ENCODE data around the gene C3orf22. TPM values are rescaled to one million over a fixed set of nuclear protein-coding genes. Genes with fewer than 3 reads are reported as not detected.
"Not testable (repeated sequence)": the region's sequence is repeated elsewhere in the genome, so short reads cannot be mapped to it uniquely, and the experiment has no call there.

The C3orf22 gene
- total RNA-seq, 1 donor from 2014 or later = not detected

DNA sequence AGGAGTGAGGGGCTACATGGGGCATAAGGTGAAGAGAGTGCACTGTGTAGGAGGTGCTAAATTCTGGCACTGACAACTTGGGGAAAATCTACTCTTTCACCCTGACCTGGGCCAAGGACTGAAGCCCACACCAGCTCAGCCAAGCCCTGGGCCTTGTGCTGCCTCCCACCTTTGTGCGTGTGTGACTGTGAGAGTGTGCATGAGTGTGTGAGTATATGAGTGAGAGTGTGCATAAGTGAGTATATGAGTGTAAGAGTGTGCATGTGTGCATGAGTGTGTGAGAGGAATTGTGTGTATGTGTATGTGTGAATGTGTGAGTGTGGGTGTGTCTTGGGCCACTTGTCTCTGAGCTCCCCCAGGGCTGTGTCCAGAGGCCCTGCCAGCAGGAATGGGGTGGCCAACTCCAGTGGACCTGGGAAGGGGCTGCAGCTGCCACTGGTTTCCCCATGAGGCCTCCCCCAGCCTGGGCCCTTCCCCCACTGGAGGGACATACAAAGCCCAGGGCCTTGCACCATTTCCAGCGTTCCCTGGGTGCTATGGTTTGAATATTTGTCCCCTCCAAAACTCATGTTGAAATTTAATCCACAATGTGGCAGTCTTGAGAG, 15.2 kb downstream of the C3orf22 start:
- DNase-seq (ENCODE audit: low read depth, low spot score) = no peak

DNA sequence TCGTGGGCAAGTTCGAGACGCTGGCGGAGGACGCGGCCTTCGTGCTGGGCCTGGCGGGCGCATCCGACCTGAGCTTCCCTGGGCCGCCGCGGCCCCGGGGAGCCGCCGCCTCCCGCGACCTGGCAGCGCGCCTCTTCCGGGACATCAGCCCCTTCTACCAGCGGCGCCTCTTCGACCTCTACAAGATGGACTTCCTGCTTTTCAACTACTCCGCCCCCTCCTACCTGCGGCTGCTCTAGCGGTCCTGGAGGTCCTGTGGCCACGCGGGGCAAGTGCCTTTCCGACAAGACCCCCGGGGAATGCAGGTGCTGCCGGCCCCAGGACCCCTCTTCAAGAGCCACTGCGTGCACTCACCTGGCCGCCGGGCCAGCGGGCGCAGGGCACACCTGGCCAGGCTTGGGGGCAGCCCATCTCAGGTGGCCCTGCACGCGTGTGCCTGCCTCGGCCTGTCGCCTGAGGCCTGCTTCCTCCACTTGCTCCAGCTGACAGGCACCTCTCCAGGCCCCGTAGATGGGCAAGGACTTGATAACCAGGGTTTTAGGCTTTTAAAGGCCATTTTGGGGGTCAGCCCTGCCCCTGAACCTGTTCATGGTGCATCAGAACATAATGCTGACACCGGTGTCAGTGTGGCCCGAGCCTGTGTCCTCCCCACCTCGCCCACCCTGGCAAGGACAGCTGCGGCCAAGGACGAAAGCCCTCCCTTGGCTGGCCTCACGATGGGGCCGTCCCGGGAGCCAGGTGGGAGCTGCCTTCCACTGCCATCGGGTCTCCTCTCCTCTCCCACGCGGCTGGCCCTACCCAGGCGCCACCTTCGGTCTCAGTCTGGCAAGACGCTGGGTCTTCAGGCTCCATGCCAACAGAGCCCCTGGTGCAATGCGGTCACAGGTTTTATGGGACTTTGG, 16.1 kb downstream of the C3orf22 start:
- DNase-seq (ENCODE audit: low read depth, low spot score) = no peak

DNA sequence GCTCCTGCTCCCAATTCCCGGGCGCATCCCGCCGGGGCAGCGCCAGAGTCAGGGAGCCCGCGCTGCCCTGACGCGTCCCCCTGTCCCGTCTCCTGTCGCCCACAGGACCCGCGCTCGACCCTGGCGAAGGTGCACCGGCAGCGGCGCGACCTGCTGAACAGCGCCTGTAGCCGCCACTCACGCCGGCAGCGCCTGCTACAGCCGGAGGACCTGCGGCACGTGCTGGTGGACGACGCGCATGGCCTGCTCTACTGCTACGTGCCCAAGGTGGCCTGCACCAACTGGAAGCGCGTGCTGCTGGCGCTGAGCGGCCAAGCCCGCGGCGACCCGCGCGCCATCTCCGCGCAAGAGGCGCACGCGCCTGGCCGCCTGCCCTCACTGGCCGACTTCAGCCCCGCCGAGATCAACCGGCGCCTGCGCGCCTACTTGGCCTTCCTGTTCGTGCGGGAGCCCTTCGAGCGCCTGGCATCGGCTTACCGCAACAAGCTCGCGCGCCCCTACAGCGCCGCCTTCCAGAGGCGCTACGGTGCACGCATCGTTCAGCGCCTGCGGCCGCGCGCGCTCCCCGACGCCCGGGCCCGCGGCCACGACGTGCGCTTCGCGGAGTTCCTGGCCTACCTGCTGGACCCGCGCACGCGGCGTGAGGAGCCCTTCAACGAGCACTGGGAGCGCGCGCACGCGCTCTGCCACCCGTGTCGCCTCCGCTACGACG, 16.9 kb downstream of the C3orf22 start:
- no peak for DNase-seq (ENCODE audit: low read depth, low spot score)

DNA sequence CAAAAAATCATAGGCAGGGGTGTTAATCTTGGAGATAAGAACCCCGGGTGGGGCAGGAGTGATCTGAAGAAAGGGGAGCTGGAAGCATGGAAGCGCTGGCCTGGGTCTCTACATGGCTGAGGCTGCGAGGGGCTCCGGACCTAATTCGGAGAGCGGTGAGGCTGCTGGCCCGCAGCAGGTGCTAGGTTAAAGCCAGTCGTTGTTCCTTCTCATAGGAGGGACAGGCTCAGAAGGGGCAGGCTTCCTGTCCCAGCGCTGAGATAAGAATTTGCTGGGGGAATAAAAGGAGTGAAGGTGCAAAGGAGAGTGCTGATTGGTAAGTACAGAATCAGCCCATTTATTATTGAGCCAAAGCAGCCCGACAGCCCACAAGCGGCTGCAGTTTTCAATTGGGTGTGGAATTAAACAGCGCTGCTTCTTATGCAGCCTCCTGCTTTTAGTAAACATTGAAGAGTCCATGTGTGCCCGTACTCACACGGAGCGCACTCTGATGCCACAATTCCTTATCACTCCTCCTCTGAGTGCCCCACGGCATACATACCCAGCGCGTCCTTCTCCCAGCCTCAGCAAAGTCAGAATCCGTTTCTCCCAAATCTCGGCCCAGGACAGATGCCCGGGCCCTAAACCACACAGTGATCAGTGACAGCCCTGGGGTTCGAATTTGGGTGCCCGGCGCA, 17.6 kb downstream of the C3orf22 start:
- DNase-seq (ENCODE audit: low read depth, low spot score) = no peak

DNA sequence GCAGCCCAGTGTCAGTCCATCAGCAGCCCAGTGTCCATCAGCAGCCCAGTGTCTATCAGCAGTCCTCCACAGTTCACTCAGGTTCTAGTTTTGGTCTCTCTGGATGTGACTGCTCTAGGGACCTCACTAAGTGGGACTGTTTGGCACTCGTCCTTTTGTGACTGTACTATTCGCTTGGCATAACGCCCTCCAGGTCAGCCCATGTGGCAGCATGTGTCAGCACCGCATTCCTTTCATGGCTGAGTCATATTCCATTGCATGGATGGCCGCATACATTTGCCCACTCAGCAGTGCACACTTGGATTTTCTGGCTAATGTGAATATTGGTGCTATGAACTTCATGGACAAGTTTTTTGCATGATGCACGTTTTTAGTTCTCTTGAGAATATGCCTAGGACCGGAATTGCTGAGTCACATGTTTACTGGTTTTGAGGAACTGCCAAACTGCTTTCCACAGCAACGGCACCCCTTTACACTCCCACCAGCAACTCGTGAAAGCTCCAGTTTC, 18.3 kb downstream of the C3orf22 start:
- no peak for DNase-seq (ENCODE audit: low read depth, low spot score)

DNA sequence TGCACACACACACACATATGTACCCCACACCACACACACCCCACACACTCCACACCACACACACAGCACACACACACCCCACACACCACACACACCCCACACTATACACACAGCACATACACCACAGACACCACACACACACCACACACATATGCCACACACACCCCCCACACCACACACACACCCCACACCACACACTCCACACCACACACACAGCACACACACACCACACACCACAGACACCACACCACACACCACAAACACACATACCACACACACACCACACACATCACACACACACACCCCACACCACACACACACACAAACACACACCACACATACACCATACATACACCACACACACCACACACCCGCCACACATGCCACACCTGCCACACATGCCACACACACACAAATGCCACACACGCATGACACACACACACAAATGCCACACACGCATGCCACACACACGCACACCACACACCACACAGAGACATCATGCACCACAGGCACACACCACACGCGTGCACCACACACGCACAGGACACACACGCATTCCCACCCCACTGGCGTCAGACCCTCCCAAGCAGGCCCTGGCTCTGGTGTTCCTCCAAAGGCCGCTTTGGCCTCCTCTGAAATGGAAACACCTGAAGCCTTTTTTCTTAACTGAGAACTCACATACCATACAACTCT, 19.0 kb downstream of the C3orf22 start:
- no peak for DNase-seq (ENCODE audit: low read depth, low spot score)

DNA sequence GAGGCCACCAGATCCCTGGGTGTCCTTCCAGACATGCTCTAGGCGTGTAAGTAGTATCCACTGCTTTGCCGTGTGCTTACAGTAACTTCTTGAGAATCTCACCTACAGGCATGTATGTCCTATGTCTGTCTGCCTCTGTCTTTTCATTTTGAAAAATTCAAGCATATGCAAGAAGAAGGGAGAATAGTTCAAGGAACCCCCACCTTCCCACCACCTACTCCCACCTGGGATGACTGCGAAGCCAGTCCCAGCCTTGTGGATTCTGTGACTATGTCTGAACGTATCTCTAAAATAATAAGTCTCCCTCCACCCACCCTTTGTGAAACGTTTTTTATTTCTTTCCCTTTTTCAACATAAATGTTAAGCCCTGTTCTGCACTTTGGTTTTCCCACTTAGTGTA, 19.8 kb downstream of the C3orf22 start:
- DNase-seq (ENCODE audit: low read depth, low spot score) = no peak

DNA sequence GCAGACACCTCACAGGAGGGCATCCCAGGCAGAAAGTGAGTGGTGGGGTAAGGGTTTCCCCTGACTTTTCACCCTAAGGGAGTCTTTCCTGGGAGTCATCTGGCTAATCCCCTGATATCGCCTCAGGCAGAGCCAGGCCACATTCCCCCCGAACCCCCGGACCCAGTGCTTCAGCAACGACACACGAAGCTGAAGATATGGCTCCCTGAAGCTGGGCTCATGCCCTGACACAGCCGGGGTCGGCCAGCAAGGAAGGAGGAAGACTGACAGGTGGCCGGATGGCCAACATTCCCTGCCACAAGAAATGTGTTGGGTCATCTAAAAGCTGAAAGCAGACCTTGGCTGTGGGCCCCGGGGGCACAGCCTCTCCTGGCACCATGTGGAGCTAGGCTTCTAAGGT, 20.4 kb downstream of the C3orf22 start:
- no peak for DNase-seq (ENCODE audit: low read depth, low spot score)

DNA sequence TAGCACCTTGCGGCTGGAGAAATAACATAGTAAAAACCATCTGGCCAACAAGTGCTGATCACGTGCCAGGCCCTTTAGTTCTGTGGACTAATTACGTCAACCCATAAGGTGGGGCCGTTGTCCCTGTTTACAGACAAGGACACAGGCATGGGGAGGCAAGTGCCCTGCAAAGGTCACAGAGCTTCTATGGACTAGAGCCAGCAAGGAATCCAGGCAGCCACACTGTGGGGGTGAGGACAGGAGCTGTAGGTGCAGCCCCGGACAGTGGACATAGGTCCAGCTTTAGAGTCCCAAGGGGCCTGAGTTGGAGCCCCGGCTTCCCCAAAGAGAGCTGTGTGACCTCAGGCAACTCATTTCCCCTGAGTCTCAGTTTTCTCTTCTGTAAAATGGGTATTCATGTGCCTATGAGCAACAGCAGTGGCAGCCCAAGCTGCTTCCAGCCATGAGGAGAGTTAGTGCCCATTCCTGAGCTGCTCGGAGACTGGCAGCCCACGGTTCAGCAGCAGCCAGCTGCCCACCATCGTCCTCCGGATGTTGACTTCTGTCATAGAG, 20.9 kb downstream of the C3orf22 start:
- DNase-seq (ENCODE audit: low read depth, low spot score) = no peak

DNA sequence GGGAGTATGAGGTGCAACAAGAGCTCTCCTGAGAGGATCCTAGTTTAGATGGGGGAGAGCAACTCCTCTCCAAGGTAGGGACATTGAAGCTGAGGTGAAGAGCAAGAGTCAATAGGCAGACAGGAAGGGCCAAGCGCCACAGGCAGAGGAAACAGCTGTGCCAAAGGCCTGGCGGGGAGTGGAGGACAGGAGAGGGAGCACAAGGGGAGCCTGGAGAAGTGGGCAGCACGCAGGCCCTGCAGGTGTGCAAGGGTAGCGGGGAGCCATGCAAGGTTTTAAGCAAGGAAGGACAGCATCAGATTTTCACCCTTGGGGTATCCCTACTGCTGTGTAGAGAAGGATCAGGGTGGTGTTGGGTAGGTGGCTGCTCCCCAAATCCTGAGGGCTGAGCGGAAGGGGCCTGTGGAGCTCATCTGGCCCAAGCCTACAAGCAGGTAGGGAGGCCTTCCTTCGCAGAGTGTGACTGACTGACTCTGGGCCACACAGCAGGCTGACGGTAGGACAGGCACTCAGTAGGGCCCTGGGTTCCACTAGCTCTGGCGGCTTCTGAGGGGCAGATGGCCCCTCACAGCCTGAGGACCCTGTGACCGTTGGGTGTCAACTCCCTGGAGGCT, 21.5 kb downstream of the C3orf22 start:
- no peak for DNase-seq (ENCODE audit: low read depth, low spot score)

DNA sequence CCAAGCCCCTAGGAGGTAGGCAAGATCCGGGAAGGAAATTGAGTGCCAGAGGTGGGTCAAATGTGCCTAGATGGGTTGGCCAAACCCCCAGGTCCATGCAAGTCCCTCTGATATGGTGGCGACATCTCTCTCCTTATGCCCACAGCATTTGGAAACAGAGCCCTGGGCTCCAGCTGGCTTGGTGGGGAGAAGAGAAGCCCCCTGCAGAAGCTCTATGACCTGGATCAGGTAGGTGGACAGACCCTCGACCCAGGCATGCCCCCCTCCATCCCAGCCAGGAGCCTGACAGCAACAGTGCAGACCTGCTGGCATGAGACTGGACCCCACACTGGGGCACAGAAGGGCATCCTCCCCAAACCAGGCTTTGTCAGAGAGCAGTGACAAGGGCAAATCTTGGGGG, 22.6 kb downstream of the C3orf22 start:
- DNase-seq (ENCODE audit: low read depth, low spot score) = no peak

DNA sequence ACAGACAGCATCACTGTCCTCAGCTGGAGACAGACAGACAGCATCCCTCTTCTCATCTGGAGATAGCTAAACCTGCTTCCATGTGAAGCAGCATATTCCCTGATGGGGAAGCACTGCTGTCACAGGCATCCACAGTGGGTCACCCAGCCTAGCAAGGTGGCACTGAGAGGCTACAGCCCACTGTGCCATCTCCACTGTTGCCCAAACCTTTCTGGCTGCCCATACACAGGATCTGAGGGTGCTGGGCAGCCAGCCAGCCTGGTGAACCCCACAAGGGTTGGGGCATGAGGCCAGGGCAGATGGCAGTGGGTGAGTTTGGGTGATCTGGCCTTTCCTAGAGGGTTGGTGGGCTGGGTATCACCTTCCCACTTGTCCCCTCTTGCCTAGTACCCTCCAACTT, 23.1 kb downstream of the C3orf22 start:
- no peak for DNase-seq (ENCODE audit: low read depth, low spot score)

DNA sequence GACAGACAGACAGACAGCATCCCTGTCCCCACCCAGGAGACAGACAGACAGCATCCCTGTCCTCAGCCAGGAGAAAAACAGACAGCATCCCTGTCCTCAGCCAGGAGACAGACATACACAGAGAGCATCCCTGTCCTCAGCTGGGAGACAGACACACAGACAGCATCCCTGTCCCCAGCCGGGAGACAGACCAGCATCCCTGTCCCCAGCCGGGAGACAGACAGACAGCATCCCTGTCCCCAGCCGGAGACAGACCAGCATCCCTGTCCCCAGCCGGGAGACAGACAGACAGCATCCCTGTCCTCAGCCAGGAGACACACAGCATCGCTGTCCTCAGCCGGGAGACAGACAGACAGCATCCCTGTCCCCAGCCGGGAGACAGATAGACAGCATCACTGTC, 24.0 kb downstream of the C3orf22 start:
- DNase-seq (ENCODE audit: low read depth, low spot score) = not testable (repeated sequence)

DNA sequence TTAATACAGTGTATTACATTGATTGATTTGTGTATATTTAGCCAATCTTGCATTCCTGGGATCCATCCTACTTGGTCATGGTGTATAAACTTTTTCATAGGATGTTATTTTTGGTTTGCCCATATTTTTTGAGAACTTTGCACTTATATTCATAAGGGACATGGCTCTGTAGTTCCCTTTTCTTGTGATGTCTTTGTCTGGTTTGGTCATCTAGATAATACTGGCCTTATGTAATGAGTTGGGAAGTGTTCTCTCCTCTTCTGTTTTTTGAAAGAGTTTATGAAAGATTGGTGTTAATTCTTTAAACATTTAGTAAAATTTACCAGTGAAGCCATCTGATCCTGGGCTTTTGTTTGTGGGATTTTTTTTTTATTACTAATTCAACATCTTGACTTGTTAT, 25.2 kb downstream of the C3orf22 start:
- no peak for DNase-seq (ENCODE audit: low read depth, low spot score)

DNA sequence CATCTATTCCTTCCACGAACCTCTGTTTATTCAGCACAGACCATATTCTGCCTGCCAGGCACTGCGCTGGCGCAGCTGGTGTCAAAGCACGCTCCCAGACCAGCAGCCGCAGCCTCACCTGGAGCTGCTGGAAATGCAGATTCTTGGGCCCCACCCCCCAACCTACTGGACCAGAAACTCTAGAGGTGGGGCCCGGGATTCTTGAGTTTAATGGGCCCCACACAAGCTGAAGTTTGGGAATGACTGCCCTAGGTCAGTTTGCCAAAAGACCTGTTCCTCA, 27.7 kb downstream of the C3orf22 start:
- DNase-seq (ENCODE audit: low read depth, low spot score) = no peak

DNA sequence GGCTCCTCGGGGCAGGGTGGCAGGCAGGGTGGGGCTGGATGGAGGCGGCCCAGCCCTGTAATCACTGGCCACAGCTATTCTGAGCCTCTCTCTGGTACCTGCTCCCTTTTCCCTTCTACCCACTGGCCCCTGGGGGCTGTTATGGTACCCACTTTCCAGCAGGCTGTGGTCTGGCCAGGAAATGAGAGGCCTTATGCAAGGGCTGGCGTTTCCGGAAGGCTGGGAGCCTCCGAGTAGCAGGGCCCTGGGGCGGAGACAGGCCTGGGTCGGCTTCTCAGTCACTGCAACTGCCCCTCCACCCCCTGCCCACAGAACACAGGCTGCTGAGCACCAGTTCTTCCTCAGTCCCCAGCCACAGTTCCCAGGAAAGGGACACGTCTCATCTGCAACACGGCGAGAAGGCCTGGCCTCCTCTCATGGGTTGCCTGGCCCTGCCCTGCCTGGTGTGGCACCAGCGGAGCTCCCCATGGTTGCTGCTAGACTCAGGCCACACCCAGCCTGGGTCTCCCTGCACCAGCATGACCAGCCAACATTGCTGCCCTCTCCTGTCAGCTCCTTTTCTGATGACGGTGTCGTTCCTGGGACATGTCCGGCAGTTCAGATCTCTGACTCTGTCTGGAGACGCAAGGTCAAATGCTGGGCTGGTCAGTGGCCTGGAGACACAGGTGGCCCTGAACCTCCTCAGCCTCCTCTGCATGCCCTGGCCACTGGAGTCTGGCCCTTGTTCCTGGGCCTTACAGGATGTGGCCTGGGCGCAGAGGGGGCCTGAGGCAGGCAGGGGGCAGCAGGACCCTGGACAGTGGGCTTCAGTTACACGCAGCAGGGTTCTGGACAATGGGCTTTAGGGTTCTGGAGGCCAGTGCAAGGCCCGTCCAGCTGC, 28.3 kb downstream of the C3orf22 start:
- no peak for DNase-seq (ENCODE audit: low read depth, low spot score)

DNA sequence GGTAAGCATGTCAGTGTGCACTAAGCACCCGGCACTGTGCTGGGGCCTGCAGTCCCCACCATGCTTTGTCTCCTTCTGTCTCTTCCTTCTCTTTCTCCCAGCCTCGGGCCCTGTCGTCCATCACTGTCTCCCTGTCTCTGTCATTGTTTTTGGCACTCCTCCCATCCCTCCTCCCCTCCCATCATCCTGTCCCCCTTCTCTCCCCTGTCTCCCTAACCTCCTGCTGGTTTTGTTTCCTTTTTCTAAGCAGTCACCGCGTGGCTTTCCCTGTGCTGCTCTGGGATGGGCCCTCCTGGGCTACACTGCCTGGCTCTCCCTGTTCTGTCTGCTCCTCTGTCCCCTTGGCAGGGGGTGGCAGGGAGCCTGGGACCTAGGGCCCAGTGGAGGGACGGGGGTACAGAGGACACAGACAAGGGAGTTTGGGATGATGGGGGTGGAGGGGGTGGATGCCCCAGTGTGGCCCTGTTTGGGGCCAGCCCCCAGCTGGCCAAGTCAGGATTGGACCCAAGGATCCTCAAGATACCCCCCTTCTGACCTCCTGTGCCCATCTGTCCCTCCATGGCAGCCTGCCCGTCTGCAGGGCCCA, 29.1 kb downstream of the C3orf22 start:
- no peak for DNase-seq (ENCODE audit: low read depth, low spot score)

DNA sequence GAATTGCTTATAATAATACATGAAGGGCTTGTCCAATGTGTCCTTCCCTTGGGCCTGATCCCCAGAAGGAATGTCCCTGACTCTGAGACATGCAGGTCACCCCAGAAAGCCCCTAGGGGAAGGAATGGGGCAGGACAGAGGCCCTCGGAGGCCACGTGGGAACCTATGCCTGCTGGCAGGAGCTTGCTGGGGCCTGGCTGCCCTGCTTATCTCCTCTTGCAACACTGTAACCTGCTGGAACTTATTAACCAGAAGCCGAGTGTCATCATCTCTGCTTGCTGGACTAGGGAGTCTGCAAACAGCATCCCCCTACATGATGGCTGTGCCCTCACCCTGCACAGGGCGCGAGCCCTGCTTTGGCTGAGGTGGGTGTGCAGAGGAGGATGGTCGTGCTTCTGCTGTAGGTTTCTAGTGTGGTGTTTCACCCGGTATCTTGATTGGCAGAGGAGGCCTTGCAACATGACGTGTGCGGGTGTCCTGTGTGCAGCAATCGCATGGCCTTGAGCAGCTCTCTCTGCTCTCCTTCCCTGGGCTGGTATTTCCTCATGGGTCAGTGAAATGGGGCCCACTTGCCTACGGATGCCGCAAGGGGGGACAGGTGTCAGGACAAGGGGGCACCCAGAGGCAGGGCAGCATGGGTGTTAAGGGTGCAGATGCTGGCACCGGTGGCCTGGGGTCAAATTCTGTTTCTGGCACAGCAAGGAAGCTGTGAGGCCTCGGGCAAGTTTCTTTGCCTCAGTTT, 29.8 kb downstream of the C3orf22 start:
- no peak for DNase-seq (ENCODE audit: low read depth, low spot score)

All from pulmonary artery endothelial cell (primary cell).